HG03064 (cell line): ENCODE measurements around the gene RASGRF2.
"Not testable (repeated sequence)": the region's sequence is repeated elsewhere in the genome, so short reads cannot be mapped to it uniquely, and the experiment has no call there.

Experiments
- ATAC-seq: cut with Tn5 transposase; IDR thresholded peaks from one replicate; pipeline ENCODE4 v1.9.1; 2021; ENCODE audit warnings: low read depth; ENCODE audit not compliant: unreplicated experiment

RASGRF2 gene

DNA sequence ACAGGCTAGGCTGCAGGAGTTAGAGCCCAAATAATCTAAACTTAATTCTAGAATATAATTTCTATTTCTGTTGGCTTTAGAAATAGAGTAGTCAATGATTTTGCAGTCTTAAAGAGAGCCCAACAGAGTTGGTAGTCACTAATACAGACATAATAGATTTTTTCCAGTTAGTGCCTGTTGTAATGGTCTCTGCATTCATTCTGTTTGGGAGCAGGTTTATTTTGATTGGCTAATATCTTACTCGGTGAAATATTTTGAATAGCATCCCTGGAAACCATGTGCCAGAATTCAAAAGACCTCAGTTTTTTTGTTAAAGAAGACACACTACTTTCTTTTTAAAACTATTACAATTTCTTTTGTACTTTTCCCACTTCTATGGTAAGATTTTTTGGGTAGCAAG, 107.2 kb downstream of the RASGRF2 start:
- no peak for ATAC-seq

- ATAC-seq = no peak
Measured at GRCh38 chr5:81068063-81068462, 107.9 kb downstream of the RASGRF2 start.

GRCh38 chr5:81068635-81069034, 108.5 kb downstream of the RASGRF2 start:
- no peak for ATAC-seq

GRCh38 chr5:81069990-81070389, 109.8 kb downstream of the RASGRF2 start:
- ATAC-seq = no peak

DNA sequence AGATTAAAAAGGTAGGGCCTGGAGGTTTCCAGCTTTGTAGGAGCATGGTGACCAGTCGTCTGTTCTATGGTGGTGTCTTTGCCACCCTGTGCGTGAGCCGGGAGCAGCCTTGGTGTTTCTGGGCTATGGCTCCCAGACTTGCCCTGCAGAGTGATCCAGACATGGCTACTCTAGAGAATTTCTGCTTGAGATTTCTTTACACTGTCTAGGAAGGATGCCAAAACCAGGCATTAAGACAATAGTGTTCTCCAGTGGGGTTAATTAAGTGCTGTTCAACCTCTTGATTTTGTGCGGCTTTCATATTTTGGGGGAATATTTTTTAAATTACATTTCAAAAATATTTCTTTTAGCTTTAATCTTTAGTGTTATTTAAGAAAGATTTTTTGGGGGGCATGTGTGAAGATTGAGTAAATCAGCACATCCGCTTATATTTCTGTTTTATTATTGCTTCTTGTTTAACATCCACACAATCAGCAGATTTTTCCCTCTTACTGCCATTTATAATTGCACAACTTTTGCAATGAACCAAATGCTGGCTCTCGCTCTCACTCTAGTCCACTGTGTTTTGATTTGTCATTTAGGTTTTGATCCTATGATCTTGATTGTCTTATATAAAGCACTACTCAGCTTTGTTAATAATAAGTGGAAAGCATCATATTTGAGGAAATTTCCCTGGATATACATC, 110.5 kb downstream of the RASGRF2 start:
- ATAC-seq = no peak

- ATAC-seq = no peak
Measured at GRCh38 chr5:81075041-81075440, 114.9 kb downstream of the RASGRF2 start.

- ATAC-seq = no peak
Measured at GRCh38 chr5:81077105-81077504, 116.9 kb downstream of the RASGRF2 start.

DNA sequence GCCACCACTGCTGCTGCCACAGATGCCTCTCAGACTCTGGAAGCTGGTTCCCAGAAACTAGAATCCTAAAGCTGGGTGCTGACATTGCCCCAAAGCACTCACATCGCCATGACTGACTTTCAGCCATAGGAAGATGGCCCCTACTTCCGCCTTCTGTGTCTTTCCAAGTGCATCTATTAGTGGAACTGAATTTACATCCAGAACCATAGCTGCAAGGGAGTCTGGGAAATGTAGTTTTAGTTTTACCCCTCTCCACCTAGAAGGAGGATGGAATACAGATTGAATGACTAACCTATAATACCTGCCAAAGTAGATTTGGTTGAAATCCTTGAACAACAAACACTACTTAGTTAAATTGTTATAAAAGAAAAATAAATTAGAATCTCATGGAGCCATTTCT, 118.8 kb downstream of the RASGRF2 start:
- ATAC-seq = no peak

DNA sequence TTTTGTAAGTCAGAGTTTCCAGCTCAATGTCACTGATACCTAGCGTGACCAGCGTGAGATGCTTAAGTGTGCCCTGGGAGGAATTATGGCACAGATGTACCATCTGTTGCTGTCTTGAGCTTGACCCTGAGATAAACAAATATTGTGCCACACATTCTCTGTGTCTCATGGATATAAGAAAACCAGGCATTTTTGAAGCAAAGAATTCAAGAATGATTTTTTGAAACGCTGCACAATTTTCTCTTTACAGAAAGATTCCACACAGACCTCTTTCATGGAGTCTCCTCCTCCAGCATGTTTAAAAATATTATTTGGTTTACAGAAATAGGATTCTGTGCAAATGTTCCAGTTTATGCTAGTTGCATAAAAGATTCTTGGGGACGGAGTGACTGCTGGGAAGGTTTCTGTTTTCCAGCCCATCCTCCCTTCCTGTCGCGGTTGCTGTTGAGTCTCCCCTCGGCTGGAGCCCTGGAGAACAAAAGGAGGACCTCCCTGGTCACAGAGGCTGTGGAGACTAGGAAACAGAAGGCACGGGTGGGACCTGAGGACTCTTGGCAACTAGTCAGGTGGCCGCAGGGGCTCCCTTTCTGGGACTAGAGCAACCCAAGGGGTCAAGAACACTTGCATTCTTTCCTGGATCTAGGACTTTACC, 120.8 kb downstream of the RASGRF2 start:
- ATAC-seq = no peak

- ATAC-seq = no peak
Measured at GRCh38 chr5:81081461-81081835, 121.3 kb downstream of the RASGRF2 start.

DNA sequence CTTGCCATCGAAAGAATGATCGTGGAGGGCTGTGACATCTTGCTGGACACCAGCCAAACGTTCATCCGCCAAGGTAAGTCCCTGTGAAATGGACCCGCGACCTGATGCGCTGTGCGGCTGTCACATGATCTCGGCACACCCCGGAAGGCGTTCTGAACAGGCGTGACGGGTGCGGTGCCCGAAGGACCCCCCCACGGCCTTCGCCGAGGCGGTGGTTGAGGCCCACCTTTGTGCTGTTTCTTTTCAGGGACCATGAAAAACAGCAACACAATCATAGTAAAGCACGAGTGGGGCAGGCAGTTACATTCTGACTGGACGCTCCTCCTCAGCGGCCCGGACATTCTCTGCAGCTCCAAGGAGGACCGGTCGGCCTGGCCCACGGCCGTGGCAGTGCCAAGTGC, 126.7 kb downstream of the RASGRF2 start:
- no peak for ATAC-seq

DNA sequence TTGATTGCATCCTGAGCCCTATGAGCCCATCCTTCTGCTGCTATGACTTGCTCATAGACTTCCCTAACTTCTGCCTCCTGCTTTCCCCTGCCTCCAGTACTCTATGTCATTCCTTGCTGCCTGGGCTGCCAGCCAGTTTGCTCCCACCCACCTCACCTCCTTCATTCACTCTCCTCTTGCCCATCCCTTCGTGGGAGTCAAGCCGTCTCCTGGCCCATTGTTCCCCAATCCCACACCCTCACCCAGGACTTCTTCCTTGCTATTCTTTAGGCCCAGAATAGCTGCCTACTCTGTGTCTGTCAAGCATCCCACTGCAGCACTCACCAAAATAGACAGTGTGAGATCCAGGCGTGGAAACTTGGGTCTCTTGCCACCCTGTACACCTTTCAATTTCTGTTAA, 131.0 kb downstream of the RASGRF2 start:
- no peak for ATAC-seq

GRCh38 chr5:81093536-81094196, 133.5 kb downstream of the RASGRF2 start:
- no peak for ATAC-seq

DNA sequence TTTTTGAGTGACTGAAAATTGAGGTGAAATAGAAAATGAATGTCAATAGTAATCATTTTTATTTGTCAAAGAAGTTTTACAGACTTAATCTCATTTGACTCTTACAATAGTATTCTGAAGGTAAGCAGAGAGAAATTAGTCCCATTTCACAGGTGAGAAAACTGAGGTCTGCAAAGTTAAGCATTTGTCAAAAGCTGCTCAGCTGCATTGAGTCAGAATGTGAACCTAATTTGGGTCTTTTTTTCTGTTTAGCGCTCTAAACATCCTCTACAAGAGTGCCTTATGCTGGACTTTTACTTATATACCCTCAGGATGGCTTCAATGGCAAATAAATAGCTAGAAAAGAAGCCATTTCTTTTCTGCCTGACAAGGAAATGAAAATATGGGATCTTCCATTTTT, 135.7 kb downstream of the RASGRF2 start:
- ATAC-seq = no peak

DNA sequence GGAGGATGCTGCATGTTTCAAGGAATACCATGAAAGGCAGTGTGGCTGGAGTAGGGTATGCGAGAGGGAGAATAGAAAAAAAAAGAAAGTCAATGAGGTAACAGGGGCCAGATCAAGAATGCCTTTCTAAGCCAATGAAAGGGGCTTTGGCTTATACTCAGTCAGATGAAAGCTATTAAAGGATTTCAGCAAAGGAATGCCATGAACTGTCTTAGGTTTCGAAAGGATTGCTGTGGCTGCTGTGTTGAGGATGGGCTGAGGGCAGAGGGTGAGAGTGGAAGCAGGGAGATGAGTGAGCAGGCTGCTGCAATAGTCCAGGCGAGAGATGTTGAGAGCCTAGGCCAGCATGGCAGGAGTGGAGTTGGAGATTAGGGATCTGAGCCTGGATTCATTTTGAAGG, 137.6 kb downstream of the RASGRF2 start:
- no peak for ATAC-seq

DNA sequence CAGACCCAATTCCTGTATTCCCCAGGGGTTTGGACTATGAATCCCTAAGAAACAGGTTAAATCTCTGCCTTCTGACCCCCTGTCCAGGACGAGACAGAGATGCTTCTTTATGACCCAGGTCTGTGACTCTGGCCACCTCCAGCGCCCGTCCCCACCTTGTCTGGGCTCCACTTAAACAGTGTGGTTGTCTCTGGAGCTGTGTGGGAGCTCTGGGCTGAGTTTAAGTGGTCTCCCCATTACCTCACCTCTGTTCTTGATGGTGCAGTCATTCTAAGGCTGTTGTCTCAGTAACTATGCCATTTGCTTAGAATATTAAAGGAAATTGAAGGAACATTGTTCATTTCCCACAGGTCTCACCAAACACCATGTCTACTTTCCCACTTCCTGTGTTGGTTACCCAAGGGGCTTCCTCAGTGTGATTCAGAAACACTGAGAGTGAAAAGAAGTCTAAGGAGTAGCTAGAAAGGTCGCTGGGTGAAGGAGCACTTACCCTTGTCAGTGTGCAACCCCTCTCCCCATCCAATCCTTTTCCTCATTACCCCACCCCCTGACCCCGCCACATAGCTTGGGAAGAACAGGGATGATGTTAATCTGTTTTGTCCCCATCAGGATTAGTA, 145.2 kb downstream of the RASGRF2 start:
- no peak for ATAC-seq

GRCh38 chr5:81115261-81115660, 155.1 kb downstream of the RASGRF2 start:
- no peak for ATAC-seq

DNA sequence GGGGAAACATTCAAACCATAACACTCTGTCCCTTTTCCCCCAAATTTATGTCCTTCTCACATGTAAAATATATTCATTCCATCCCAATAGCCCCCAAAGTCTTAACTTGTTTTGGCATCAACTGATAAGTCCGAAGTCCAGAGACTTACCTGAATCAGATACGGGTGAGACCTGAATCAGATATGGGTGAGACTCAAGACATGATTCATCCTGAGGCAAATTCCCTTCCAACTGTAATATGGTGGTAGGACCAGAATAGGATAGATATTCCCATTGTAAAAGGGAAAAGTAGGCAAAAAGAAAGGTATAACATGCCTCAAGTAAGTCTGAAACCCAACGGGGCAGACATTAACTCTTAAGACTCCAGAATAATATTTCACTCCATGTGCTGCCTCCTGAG, 157.4 kb downstream of the RASGRF2 start:
- ATAC-seq = no peak

DNA sequence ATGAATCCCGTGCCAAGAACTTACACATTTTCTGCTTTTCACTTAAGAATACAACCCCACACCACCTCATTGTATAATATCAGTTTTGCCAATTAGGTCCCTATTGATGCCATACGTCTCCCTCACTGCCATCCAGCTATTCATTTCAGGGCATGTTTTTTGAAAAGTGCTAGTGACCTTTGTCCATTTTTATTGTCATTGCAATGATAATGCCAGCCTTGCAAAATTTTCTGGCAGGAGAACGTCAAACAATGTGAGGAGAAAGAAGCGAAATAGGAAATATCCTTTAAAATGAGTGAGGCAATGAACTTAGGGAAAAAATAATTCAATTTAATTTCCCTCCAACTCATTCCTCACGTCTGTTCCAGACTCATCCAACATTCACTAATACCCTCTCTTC, 161.1 kb downstream of the RASGRF2 start:
- ATAC-seq = no peak

- ATAC-seq = no peak
Measured at GRCh38 chr5:81121836-81122630, 161.9 kb downstream of the RASGRF2 start.

GRCh38 chr5:81124689-81125088, 164.5 kb downstream of the RASGRF2 start:
- ATAC-seq = not testable (repeated sequence)
